Measurements from ENCODE around the gene TMEM178B.

The TMEM178B gene

GRCh38 chr7:141198194-141198958, 124.5 kb downstream of the TMEM178B start:
- no peak overlapping the region for H3K4me3 ChIP-seq (ENCODE audit: low read depth, low read length)
- no peak for TF ChIP-seq CTCF (conservative IDR thresholded peaks at IDR 0.05; ENCODE audit: low read depth, low read length)
- DNase-seq (ENCODE audit: low read depth), result no peak

GRCh38 chr7:141200191-141201108, 126.6 kb downstream of the TMEM178B start:
- DNase-seq (ENCODE audit: low read depth), result no peak
- H3K4me3 ChIP-seq (ENCODE audit: low read depth, low read length), result no peak overlapping the region
- TF ChIP-seq CTCF (conservative IDR thresholded peaks at IDR 0.05; ENCODE audit: low read depth, low read length), result no peak

- no peak overlapping the region for H3K4me3 ChIP-seq (ENCODE audit: low read depth, low read length)
- TF ChIP-seq CTCF (conservative IDR thresholded peaks at IDR 0.05; ENCODE audit: low read depth, low read length), result no peak
- DNase-seq (ENCODE audit: low read depth), result no peak
These were observed 127.5 kb downstream of the TMEM178B start for GRCh38 chr7:141201145-141201885.

GRCh38 chr7:141202535-141202934, 128.7 kb downstream of the TMEM178B start:
- DNase-seq (ENCODE audit: low read depth), result no peak
- no peak for TF ChIP-seq CTCF (conservative IDR thresholded peaks at IDR 0.05; ENCODE audit: low read depth, low read length)
- no peak overlapping the region for H3K4me3 ChIP-seq (ENCODE audit: low read depth, low read length)

GRCh38 chr7:141203177-141203576, 129.3 kb downstream of the TMEM178B start:
- H3K4me3 ChIP-seq (ENCODE audit: low read depth, low read length), result no peak overlapping the region
- no peak for TF ChIP-seq CTCF (conservative IDR thresholded peaks at IDR 0.05; ENCODE audit: low read depth, low read length)
- no peak for DNase-seq (ENCODE audit: low read depth)

GRCh38 chr7:141203586-141203985, 129.7 kb downstream of the TMEM178B start:
- TF ChIP-seq CTCF (conservative IDR thresholded peaks at IDR 0.05; ENCODE audit: low read depth, low read length), result no peak
- no peak overlapping the region for H3K4me3 ChIP-seq (ENCODE audit: low read depth, low read length)

More at GRCh38 chr7:141203586-141203985, 129.7 kb downstream of the TMEM178B start:
- DNase-seq (ENCODE audit: low read depth), result no peak

Measured in choroid plexus epithelial cell (primary cell).